Keratinocyte (primary cell): Measurements from ENCODE around the gene PRR15. TPM values are rescaled to one million over a fixed set of nuclear protein-coding genes. Genes with fewer than 3 reads are reported as not detected.
A peak's percentile ranks its signal among the peaks of the same experiment; 100 is the strongest.

ENCODE experiments used
- DNase-seq: peaks from one replicate; pipeline ENCODE4 v3.0.0-alpha.2; 2011; ENCODE audit warnings: low read depth, missing footprints, low spot score
- FAIRE-seq: peaks from 2 replicates; lab custom pipeline; 2011; peaks lifted over from hg19 to GRCh38; lab: Jason Lieb, UNC
- H2AFZ ChIP-seq: 2 replicates; pipeline ENCODE4 v1.6.0; 2012; ENCODE audit warnings: low read length, control low read depth, inconsistent platforms; ENCODE audit not compliant: control insufficient read depth
- H3K27ac ChIP-seq: 2 replicates; pipeline ENCODE4 v1.5.1; 2011; ENCODE audit warnings: low read length; ENCODE audit not compliant: control insufficient read depth, insufficient read depth
- H3K27me3 ChIP-seq: 3 replicates; pipeline ENCODE4 v1.6.0; 2011; ENCODE audit warnings: low read length; ENCODE audit not compliant: control insufficient read depth, insufficient read depth; ENCODE audit errors: extremely low read depth
- H3K36me3 ChIP-seq, 2 experiments: 2 replicates in 1 of 2; 3 replicates in 1 of 2; pipeline ENCODE4 v1.5.1; 2011; ENCODE audit warnings: low read length in 2 of 2, mild to moderate bottlenecking in 1 of 2; ENCODE audit not compliant: control insufficient read depth in 2 of 2, insufficient read depth in 2 of 2; ENCODE audit errors: extremely low read depth in 1 of 2
- H3K4me1 ChIP-seq: 3 replicates; pipeline ENCODE4 v1.5.1; 2011; ENCODE audit warnings: low read length; ENCODE audit not compliant: control insufficient read depth, insufficient read depth; ENCODE audit errors: extremely low read depth
- H3K4me2 ChIP-seq: 3 replicates; pipeline ENCODE4 v1.6.0; 2011; ENCODE audit warnings: low read depth, low read length; ENCODE audit not compliant: control insufficient read depth, insufficient read depth; ENCODE audit errors: extremely low read depth
- H3K4me3 ChIP-seq, 3 experiments: fragments of 200-600 bp in 1 of 3; sonication (generic) in 1 of 3; 2 replicates in 2 of 3; 3 replicates in 1 of 3; pipeline ENCODE4 v1.5.1; 2011 to 2016; ENCODE audit warnings: low read length in 3 of 3, mild to moderate bottlenecking in 3 of 3, control low read depth in 2 of 3, inconsistent platforms in 1 of 3, low read depth in 1 of 3, mixed read lengths in 1 of 3, mixed run types in 1 of 3, moderate library complexity in 1 of 3; ENCODE audit not compliant: control insufficient read depth in 2 of 3, insufficient read depth in 2 of 3; ENCODE audit errors: extremely low read depth in 1 of 3
- H3K79me2 ChIP-seq: 2 replicates; pipeline ENCODE4 v1.6.0; 2012; ENCODE audit warnings: low read length; ENCODE audit not compliant: control insufficient read depth, insufficient read depth
- H3K9ac ChIP-seq: 3 replicates; pipeline ENCODE4 v1.6.0; 2011; ENCODE audit warnings: low read length; ENCODE audit not compliant: control insufficient read depth, insufficient read depth; ENCODE audit errors: extremely low read depth
- H3K9me1 ChIP-seq: 3 replicates; pipeline ENCODE4 v1.6.0; 2011; ENCODE audit warnings: low read length; ENCODE audit not compliant: control insufficient read depth, insufficient read depth; ENCODE audit errors: extremely low read depth
- H3K9me3 ChIP-seq: 2 replicates; pipeline ENCODE4 v1.5.1; 2012; ENCODE audit warnings: low read depth, low read length; ENCODE audit not compliant: control insufficient read depth
- H4K20me1 ChIP-seq: 3 replicates; pipeline ENCODE4 v1.6.0; 2011; ENCODE audit warnings: low read length; ENCODE audit not compliant: control insufficient read depth, insufficient read depth; ENCODE audit errors: extremely low read depth
- EZH2 ChIP-seq: IDR thresholded peaks from one replicate; pipeline ENCODE4 v1.6.1; 2012; ENCODE audit warnings: inconsistent platforms, mild to moderate bottlenecking, low read length, moderate library complexity
- dilution Hi-C: fragments of 300-500 bp; cut with MboI; formaldehyde crosslinking; loops from one replicate; pipeline ENCODE4 v1.7.0; 2020; ENCODE audit warnings: low sequenced_read_pairs; ENCODE audit not compliant: extremely low pct_ligation_motif_present
- polyA plus RNA-seq, 5 experiments: library from polyadenylated mRNA; depleted of rRNA in 3 of 5; stranded (reverse) in 3 of 5; stranded (forward) in 1 of 5; unstranded in 1 of 5; fragments of >200 nt; gene quantifications; 1 replicate in 1 of 5; 2 replicates in 3 of 5; 3 replicates in 1 of 5; pipeline versions ENCODE4 v1.2.1 to v1.2.3, GENCODE V29; 2011 to 2012; ENCODE audit warnings: missing spikeins in 2 of 5, low read depth in 1 of 5, low replicate concordance in 1 of 5
- TF ChIP-seq, protein P1 (sequence below), 3 experiments: IDR thresholded peaks in 1 of 3; conservative IDR thresholded peaks in 1 of 3; optimal IDR thresholded peaks in 1 of 3; 2 replicates in 2 of 3; 3 replicates in 1 of 3; pipeline versions ENCODE3 to v1.5.1; 2011; ENCODE audit warnings: low read length in 3 of 3, mild to moderate bottlenecking in 3 of 3, moderate library complexity in 2 of 3, control low read depth in 1 of 3, inconsistent platforms in 1 of 3; ENCODE audit not compliant: insufficient read depth in 2 of 3; ENCODE audit errors: extremely low read depth in 1 of 3

Gene PRR15
- polyA plus RNA-seq, 1 donor (not counting 4 experiments of a cell fraction or from before 2014, with no cell fraction given): 1.8 TPM

DNA sequence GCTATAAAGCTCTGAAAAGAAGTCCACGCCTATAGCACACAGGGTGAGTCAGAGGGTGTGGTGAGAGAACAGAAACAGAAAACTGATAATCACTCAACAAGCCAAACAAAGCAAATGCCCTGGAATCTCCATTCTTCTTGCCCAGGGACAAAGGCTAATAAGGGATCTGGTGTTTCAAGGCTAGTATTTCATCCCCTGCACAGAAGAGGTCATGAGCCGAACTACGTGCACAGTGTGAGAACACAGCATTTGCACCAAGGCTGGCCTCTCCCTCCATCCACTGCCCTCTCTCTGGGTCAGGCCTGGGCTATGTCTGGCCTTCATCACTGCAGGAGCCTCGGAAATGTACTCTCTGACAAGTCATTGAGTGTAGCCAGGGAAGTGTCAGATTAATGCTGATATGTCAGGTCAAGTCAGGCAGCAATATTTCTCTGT, 42.7 kb downstream of the PRR15 start:
- FAIRE-seq (peak; percentile 88), DNase-seq (no peak)
- dilution Hi-C loops: no loop called here
- H3K79me2 ChIP-seq: no peaks in the 10 kb centered on the region
- no peaks in the 10 kb centered on the region for H3K36me3 ChIP-seq
- no peaks in the 10 kb centered on the region for H3K9me3 ChIP-seq
- no peaks in the 10 kb centered on the region for H3K27me3 ChIP-seq
- H4K20me1 ChIP-seq: no peaks in the 10 kb centered on the region
- H3K27ac ChIP-seq: peak overlapping the region; percentile 66
- H3K4me3 ChIP-seq: peak overlapping the region in 1 of 3 experiments; percentile 7
- H3K9ac ChIP-seq: peak overlapping the region; percentile 18
- H3K4me1 ChIP-seq: peaks cover 45% of the 10 kb centered on the region
- H3K4me2 ChIP-seq: peak overlapping the region; percentile 58
- TF ChIP-seq, protein P1, sequence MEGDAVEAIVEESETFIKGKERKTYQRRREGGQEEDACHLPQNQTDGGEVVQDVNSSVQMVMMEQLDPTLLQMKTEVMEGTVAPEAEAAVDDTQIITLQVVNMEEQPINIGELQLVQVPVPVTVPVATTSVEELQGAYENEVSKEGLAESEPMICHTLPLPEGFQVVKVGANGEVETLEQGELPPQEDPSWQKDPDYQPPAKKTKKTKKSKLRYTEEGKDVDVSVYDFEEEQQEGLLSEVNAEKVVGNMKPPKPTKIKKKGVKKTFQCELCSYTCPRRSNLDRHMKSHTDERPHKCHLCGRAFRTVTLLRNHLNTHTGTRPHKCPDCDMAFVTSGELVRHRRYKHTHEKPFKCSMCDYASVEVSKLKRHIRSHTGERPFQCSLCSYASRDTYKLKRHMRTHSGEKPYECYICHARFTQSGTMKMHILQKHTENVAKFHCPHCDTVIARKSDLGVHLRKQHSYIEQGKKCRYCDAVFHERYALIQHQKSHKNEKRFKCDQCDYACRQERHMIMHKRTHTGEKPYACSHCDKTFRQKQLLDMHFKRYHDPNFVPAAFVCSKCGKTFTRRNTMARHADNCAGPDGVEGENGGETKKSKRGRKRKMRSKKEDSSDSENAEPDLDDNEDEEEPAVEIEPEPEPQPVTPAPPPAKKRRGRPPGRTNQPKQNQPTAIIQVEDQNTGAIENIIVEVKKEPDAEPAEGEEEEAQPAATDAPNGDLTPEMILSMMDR (optimal IDR thresholded peaks at IDR 0.05 in 1 of 3, IDR thresholded peaks at IDR 0.05 in 1 of 3, conservative IDR thresholded peaks at IDR 0.05 in 1 of 3; ENCODE audit: extremely low read depth in 1 of 3, insufficient read depth in 2 of 3, low read length in 3 of 3): no peak
- TF ChIP-seq EZH2: no peak
- H3K9me1 ChIP-seq: no peaks in the 10 kb centered on the region
- H2AFZ ChIP-seq: no peak overlapping the region

GRCh38 chr7:29606830-29607229, 43.2 kb downstream of the PRR15 start:
- Histone ChIP-seq H3K9me1 (no peaks in the 10 kb centered on the region), H3K36me3 (no peaks in the 10 kb centered on the region), H3K4me3 (no peak overlapping the region), H3K9me3 (no peaks in the 10 kb centered on the region), H4K20me1 (no peaks in the 10 kb centered on the region), H3K4me2 (peak overlapping the region; percentile 58), H3K79me2 (no peaks in the 10 kb centered on the region), H3K9ac (no peak overlapping the region), H2AFZ (no peak overlapping the region), H3K27me3 (no peaks in the 10 kb centered on the region), H3K27ac (peak overlapping the region; percentile 66), H3K4me1 (peaks cover 45% of the 10 kb centered on the region)
- dilution Hi-C loops: no loop called here
- no peak for DNase-seq
- TF ChIP-seq EZH2: no peak
- TF ChIP-seq, protein P1 (optimal IDR thresholded peaks at IDR 0.05 in 1 of 3, IDR thresholded peaks at IDR 0.05 in 1 of 3, conservative IDR thresholded peaks at IDR 0.05 in 1 of 3; ENCODE audit: extremely low read depth in 1 of 3, insufficient read depth in 2 of 3, low read length in 3 of 3): no peak
- FAIRE-seq: no peak
